Lung (tissue), 12 donors: ENCODE results near the gene TNFRSF18. TPM values are rescaled to one million over a fixed set of nuclear protein-coding genes. Genes with fewer than 3 reads are reported as not detected.

ENCODE experiments used
- ATAC-seq: fragments of 200-7000 bp; cut with Tn5 transposase; one replicate; pipeline ENCODE4 v1.9.1; 2020; ENCODE audit warnings: moderate number of reproducible peaks; ENCODE audit not compliant: insufficient read depth, low FRiP score
- DNase-seq, 3 donors: peaks; one replicate each; pipeline ENCODE4 v3.0.0-alpha.2; 2013 to 2017
- H3K27ac ChIP-seq, 2 donors: one replicate each; pipeline ENCODE4 v1.5.1; 2013; ENCODE audit warnings: mild to moderate bottlenecking in 2 of 2, moderate library complexity in 2 of 2, control low read depth in 1 of 2, inconsistent platforms in 1 of 2, low read depth in 1 of 2, low read length in 1 of 2
- H3K27me3 ChIP-seq, 3 donors: one replicate each; pipeline ENCODE4 v1.5.1; 2013; ENCODE audit warnings: low read length in 2 of 3; ENCODE audit not compliant: control insufficient read depth in 3 of 3, insufficient read depth in 3 of 3
- H3K36me3 ChIP-seq, 4 donors: one replicate each; pipeline ENCODE4 v1.5.1; 2013; ENCODE audit warnings: low read length in 4 of 4, mild to moderate bottlenecking in 1 of 4, moderate library complexity in 1 of 4; ENCODE audit not compliant: control insufficient read depth in 4 of 4, insufficient read depth in 4 of 4
- H3K4me1 ChIP-seq, 5 donors: one replicate each; pipeline ENCODE4 v1.5.1; 2013; ENCODE audit warnings: low read length in 5 of 5, mild to moderate bottlenecking in 2 of 5, moderate library complexity in 1 of 5; ENCODE audit not compliant: control insufficient read depth in 5 of 5, insufficient read depth in 5 of 5
- H3K4me3 ChIP-seq: one replicate; pipeline ENCODE4 v1.5.1; 2013; ENCODE audit warnings: mild to moderate bottlenecking, control low read depth, moderate library complexity
- H3K9ac ChIP-seq, 2 donors: one replicate each; pipeline ENCODE4 v1.5.1; 2013; ENCODE audit warnings: low read length in 2 of 2, control low read depth in 1 of 2; ENCODE audit not compliant: insufficient read depth in 1 of 2
- H3K9me3 ChIP-seq, 4 donors: one replicate each; pipeline ENCODE4 v1.5.1; 2013; ENCODE audit warnings: low read length in 3 of 4, mild to moderate bottlenecking in 1 of 4, moderate library complexity in 1 of 4; ENCODE audit not compliant: control insufficient read depth in 4 of 4, insufficient read depth in 3 of 4
- CTCF ChIP-seq: IDR thresholded peaks from 2 replicates; pipeline ENCODE4 v1.5.1; 2012; ENCODE audit warnings: mild to moderate bottlenecking; ENCODE audit errors: control extremely low read depth, extremely low read depth
- WGBS, 2 donors: extraction: QIAGEN DNeasy Blood & Tissue Kit; methylation state at CpG; one replicate each; pipeline ENCODE4 v1.1.7; 2013; 5-methylcytosine and 5-hydroxymethylcytosine counted together
- polyA plus RNA-seq, 2 donors: library from polyadenylated mRNA; stranded (reverse); fragments of 200-250 nt; gene quantifications; one replicate each; pipeline ENCODE4 v1.2.1, GENCODE V29; 2013
- total RNA-seq, 2 donors: library from RNA; depleted of rRNA in 1 of 2; stranded (reverse); fragments of >200 nt in 1 of 2; gene quantifications; one replicate each; pipeline ENCODE4 v1.2.1, GENCODE V29; 2014 to 2021
- donor health status: control.
- donor health status: control.
- donor health status: Bipolar disorder and iron deficiency.
- donor health status: healthy.
- donor health status: DM: yes; HTN: yes; CAD: no.

TNFRSF18 gene
- total and polyA plus RNA-seq, 4 donors = 1.8 to 4.0 (median 2.4) TPM

GRCh38 chr1:1242461-1243265, 36.3 kb upstream of the TNFRSF18 start:
- no peak overlapping the region for H3K9ac ChIP-seq
- no peak for ATAC-seq

GRCh38 chr1:1241588-1242219, 35.3 kb upstream of the TNFRSF18 start:
- Histone ChIP-seq H3K27me3 (peaks cover 0 to 33% (median 14%) of the 10 kb centered on the region in 3 donors), H3K9ac (no peak overlapping the region), H3K9me3 (peaks cover 0 to 6% (median 0%) of the 10 kb centered on the region in 4 donors), H3K4me3 (no peak overlapping the region), H3K4me1 (peaks cover 0 to 11% (median 0%) of the 10 kb centered on the region in 5 donors), H3K27ac (no peak overlapping the region), H3K36me3 (no peaks in the 10 kb centered on the region)
- ATAC-seq (no peak), DNase-seq (no peak)
- no peak for TF ChIP-seq CTCF
- 91 to 92% methylated on average over 26 of the region's 26 CpGs for WGBS, 2 donors

More at GRCh38 chr1:1242461-1243265, 36.3 kb upstream of the TNFRSF18 start:
- 92% methylated on average over 41 of the region's 41 CpGs for WGBS, 2 donors
- Histone ChIP-seq H3K27ac (no peak overlapping the region), H3K36me3 (no peaks in the 10 kb centered on the region), H3K4me1 (peaks cover 0 to 5% (median 0%) of the 10 kb centered on the region in 5 donors), H3K4me3 (no peak overlapping the region), H3K27me3 (peaks cover 6 to 32% (median 24%) of the 10 kb centered on the region in 3 donors), H3K9me3 (peaks cover 0 to 7% (median 0%) of the 10 kb centered on the region in 4 donors)
- no peak for TF ChIP-seq CTCF
- DNase-seq = no peak

GRCh38 chr1:1240822-1241587, 34.6 kb upstream of the TNFRSF18 start:
- H3K36me3 ChIP-seq = no peaks in the 10 kb centered on the region
- no peak overlapping the region for H3K9ac ChIP-seq
- no peak for ATAC-seq
- H3K4me1 ChIP-seq = peaks cover 0 to 9% (median 0%) of the 10 kb centered on the region in 5 donors
- no peak overlapping the region for H3K27ac ChIP-seq
- H3K9me3 ChIP-seq = peaks cover 0 to 6% (median 0%) of the 10 kb centered on the region in 4 donors
- no peak overlapping the region for H3K4me3 ChIP-seq
- H3K27me3 ChIP-seq = peaks cover 0 to 32% (median 10%) of the 10 kb centered on the region in 3 donors
- no peak for DNase-seq
- no peak for TF ChIP-seq CTCF
- 62 to 67% methylated on average over 19 to 23 of the region's 23 CpGs for WGBS, 2 donors
